GM21786 (cell line): ENCODE data around the gene EPN1.
A peak's percentile ranks its signal among the peaks of the same experiment; 100 is the strongest.

Experiments used
- ATAC-seq: cut with Tn5 transposase; IDR thresholded peaks from one replicate; pipeline ENCODE4 v1.9.1; 2021; ENCODE audit not compliant: unreplicated experiment

The EPN1 gene

GRCh38 chr19:55678121-55678671 lies 3.2 kb downstream of the EPN1 start:
- peak; percentile 77 for ATAC-seq

- ATAC-seq = no peak
Observed at GRCh38 chr19:55679343-55680257, 4.6 kb downstream of the EPN1 start.

- no peak for ATAC-seq
Observed at GRCh38 chr19:55680339-55681130, 5.5 kb downstream of the EPN1 start.

GRCh38 chr19:55681131-55682092 lies 6.4 kb downstream of the EPN1 start:
- ATAC-seq = no peak

- no peak for ATAC-seq
Observed at GRCh38 chr19:55683449-55684261, 8.6 kb downstream of the EPN1 start.

- ATAC-seq = no peak
Observed at GRCh38 chr19:55684946-55685681, 10.1 kb downstream of the EPN1 start.

GRCh38 chr19:55685776-55686175 lies 10.8 kb downstream of the EPN1 start:
- ATAC-seq = no peak

GRCh38 chr19:55686311-55687050 lies 11.5 kb downstream of the EPN1 start:
- ATAC-seq = no peak

- ATAC-seq = no peak
Observed at GRCh38 chr19:55687281-55688201, 12.5 kb downstream of the EPN1 start.

GRCh38 chr19:55688422-55689218 lies 13.6 kb downstream of the EPN1 start:
- ATAC-seq = no peak

GRCh38 chr19:55689411-55690108 lies 14.5 kb downstream of the EPN1 start:
- no peak for ATAC-seq

- no peak for ATAC-seq
Observed at GRCh38 chr19:55690109-55690768, 15.2 kb downstream of the EPN1 start.

- ATAC-seq = no peak
Observed at GRCh38 chr19:55690769-55691545, 15.9 kb downstream of the EPN1 start.
